Measurements from ENCODE around the gene SCYGR1. TPM values are rescaled to one million over a fixed set of nuclear protein-coding genes. Genes with fewer than 3 reads are reported as not detected.

Gene SCYGR1
- total RNA-seq, 3 donors from 2014 or later: not detected

DNA sequence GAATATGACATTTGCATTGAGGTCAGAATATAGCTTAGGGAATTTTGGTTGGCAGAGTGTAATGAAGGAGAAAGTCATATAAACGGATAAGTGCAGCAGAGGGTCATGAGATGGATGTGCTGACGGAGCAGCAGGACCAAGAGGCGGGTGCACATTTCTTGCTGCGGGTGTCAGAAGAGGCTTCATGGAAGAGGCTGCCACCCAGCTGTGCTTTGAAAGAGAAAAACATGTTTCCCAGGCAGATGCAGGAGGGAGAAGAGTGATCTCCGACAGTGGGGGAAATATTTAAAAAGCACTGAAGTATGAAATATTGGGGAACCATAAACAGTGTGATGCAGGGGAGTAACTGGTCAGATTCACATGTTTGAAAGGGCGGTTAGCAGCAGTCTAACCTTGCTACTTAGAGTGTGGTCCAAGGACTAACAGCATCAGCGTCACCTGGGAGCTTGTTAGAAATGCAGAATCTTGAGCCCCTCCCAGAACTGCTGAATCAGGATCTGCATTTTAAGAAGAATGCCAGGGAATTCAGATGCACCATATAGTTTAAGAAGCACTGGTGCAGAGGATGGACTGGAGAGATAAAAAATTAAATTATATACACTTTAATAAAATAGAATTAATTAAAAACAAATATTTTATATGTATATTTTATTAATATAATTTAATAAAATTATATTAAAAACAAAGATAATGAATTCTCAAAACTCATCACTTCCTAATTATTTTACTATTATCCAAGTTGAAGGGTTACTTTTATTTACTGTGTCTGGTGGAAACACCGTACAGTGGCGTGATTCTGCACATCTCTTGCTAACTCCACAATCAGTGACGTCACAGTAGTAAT lies 36.1 kb upstream of the SCYGR1 start:
- H3K9me3 ChIP-seq: no peaks in the 10 kb centered on the region
- no peak for ATAC-seq
- TF ChIP-seq, protein P1, sequence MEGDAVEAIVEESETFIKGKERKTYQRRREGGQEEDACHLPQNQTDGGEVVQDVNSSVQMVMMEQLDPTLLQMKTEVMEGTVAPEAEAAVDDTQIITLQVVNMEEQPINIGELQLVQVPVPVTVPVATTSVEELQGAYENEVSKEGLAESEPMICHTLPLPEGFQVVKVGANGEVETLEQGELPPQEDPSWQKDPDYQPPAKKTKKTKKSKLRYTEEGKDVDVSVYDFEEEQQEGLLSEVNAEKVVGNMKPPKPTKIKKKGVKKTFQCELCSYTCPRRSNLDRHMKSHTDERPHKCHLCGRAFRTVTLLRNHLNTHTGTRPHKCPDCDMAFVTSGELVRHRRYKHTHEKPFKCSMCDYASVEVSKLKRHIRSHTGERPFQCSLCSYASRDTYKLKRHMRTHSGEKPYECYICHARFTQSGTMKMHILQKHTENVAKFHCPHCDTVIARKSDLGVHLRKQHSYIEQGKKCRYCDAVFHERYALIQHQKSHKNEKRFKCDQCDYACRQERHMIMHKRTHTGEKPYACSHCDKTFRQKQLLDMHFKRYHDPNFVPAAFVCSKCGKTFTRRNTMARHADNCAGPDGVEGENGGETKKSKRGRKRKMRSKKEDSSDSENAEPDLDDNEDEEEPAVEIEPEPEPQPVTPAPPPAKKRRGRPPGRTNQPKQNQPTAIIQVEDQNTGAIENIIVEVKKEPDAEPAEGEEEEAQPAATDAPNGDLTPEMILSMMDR (IDR thresholded peaks at IDR 0.05): no peak

DNA sequence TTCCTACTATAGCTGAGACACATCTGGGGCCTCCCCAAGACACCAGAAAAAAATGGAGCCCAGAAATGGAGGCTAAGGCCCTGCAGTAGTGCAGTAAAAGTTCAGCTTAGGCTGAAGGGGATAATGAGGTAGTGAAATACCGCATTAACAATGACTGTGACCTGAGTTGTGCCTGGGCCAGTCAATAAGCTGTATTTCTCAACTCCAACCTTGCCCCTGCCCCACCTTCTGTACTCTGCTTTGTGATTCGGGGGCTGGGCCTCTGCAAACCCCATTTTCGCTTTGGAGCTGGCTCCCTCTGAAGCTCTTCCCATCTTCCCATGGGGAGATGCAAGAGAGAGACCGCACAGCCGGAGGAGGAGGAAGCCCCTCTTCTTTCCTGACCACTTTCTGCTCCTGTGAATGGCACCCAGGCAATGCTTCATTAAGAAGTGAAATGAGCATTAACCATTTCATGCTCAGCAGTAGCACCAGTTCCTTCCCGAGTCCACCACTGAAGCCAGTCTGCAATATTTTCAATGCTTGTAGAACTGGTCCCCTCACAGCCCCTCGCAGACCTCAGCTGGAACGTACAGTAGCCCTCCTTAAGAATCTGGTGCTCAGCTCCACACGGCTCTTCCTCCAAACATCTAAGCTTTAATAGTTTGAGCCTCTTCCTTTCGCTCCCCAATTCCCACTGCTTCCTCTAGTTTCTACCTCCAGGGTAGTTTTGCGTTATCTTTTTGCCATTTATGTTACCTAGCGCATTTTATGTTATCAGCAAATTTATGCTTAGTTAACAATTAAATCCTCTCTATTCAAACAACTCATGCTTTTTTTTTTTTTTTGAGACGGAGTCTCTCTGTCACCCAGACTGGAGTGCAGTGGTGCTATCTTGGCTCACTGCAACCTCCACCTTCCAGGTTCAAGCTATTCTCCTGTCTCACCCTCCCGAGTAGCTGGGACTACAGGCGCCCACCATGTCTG lies 32.6 kb upstream of the SCYGR1 start:
- H3K4me1 ChIP-seq (ENCODE audit: low read depth): no peaks in the 10 kb centered on the region
- no peaks in the 10 kb centered on the region for H3K9me3 ChIP-seq
- no peak for DNase-seq
- intact Hi-C loops (cut with DNase I, micrococcal nuclease): no loop called here
- no peak for ATAC-seq
- TF ChIP-seq, protein P1 (IDR thresholded peaks at IDR 0.05): no peak
- H3K4me3 ChIP-seq: no peak overlapping the region
- H3K36me3 ChIP-seq (ENCODE audit: low read depth): no peaks in the 10 kb centered on the region

More for the DNA sequence above, 36.1 kb upstream of the SCYGR1 start:
- no peak for DNase-seq
- Histone ChIP-seq H3K4me3 (no peak overlapping the region), H3K36me3 (ENCODE audit: low read depth) (no peaks in the 10 kb centered on the region), H3K4me1 (ENCODE audit: low read depth) (no peaks in the 10 kb centered on the region)
- intact Hi-C loops (cut with DNase I, micrococcal nuclease): no loop called here

DNA sequence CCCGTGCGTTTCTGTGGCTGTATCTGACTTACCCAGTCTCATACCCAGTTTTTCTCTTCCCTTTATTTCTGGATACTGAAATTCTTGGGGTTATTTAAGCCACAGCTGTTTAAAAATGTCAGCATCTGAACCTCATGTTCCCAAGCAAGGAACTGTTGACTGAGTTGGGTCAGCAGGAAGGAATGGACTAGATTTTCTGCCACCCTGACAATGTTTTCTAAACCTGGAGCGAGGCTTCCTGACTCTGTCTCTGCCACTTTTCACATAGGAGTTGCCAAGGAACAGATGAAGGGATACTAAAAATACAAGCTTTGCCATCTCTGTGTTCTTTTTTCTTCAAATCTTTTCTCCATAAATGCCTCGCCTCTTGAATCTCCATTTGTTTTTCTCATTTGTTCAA lies 29.0 kb upstream of the SCYGR1 start:
- H3K4me1 ChIP-seq (ENCODE audit: low read depth): no peaks in the 10 kb centered on the region
- DNase-seq: no peak
- no peaks in the 10 kb centered on the region for H3K36me3 ChIP-seq (ENCODE audit: low read depth)
- H3K4me3 ChIP-seq: no peak overlapping the region
- H3K9me3 ChIP-seq: no peaks in the 10 kb centered on the region
- ATAC-seq: no peak
- intact Hi-C loops (cut with DNase I, micrococcal nuclease): no loop called here
- TF ChIP-seq, protein P1 (IDR thresholded peaks at IDR 0.05): no peak

DNA sequence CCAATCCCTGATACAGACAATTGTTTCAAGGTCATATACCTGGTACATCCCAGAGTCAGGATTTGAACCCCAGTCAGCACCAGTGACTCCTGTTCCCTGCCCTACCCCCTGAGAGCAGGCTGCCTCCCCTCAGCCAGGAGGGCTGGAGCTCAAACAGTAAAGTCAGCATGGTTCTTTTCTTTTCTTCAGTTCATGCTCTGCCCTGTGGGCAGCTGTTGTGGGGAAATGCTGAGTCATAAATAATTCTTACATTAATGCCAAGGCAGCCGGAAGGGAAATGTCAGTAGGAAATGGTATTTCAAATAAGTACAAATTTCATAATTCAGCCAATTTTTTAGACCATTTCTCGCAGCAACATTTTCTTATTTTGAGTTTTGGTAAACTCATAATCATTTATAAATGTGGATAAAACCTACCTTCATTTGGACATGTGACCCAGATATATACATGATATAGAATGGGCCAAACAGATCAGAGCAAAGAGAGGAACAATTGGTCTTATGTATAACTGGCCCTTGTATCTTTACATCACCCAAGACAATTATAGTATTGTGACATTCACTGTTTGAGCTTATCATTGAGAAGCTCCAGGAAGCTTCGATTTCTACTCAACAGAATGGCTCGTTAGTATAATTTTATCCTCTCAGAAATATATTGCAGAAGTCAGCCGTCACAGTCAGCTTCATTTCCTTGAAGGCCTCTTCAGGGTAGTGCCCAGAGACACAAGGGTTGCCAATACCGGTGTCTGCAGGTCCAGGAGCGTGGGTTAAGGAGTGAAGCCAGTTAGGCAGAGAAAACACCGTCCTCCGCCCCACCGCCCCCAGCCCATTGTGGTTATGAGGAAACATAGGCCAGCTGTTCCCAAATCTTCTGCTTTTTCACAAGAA lies 28.0 kb upstream of the SCYGR1 start:
- no peak for ATAC-seq
- intact Hi-C loops (cut with DNase I, micrococcal nuclease): no loop called here
- no peak for DNase-seq
- Histone ChIP-seq H3K9me3 (no peaks in the 10 kb centered on the region), H3K4me3 (no peak overlapping the region), H3K36me3 (ENCODE audit: low read depth) (no peaks in the 10 kb centered on the region), H3K4me1 (ENCODE audit: low read depth) (no peaks in the 10 kb centered on the region)
- TF ChIP-seq, protein P1 (IDR thresholded peaks at IDR 0.05): no peak

DNA sequence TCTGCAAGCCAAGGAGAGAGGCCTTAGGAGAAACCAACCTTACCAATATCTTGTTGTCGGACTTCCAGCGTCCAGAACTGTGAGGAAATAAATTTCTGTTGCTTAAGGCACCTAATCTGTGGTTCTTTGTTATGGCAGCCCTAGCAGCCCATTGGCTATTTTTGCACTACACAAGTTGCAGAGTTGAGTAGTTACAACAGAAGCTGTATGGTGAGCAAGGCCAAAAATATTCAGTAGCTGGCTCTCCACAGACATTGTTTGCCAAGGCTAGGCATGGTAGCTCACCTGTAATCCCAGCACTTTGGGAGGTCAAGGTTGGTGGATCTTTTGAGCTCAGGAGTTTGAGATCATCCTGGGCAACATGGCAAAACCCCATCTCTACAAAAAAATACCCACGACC lies 27.1 kb upstream of the SCYGR1 start:
- H3K36me3 ChIP-seq (ENCODE audit: low read depth): no peaks in the 10 kb centered on the region
- TF ChIP-seq, protein P1 (IDR thresholded peaks at IDR 0.05): no peak
- H3K4me3 ChIP-seq: no peak overlapping the region
- no peak for ATAC-seq
- no peak for DNase-seq
- intact Hi-C loops (cut with DNase I, micrococcal nuclease): no loop called here
- no peaks in the 10 kb centered on the region for H3K9me3 ChIP-seq
- H3K4me1 ChIP-seq (ENCODE audit: low read depth): no peaks in the 10 kb centered on the region

Measured in mucosa of descending colon (tissue), 3 donors.